ENCODE results near the gene GAS7. TPM values are rescaled to one million over a fixed set of nuclear protein-coding genes. Genes with fewer than 3 reads are reported as not detected.

GAS7 gene
- total and polyA plus RNA-seq, 10 of the 15 experiments (the other 5 are each of a cell fraction or from before 2014, with no cell fraction given) = 2.3 to 53.4 (median 24.0) TPM

DNA sequence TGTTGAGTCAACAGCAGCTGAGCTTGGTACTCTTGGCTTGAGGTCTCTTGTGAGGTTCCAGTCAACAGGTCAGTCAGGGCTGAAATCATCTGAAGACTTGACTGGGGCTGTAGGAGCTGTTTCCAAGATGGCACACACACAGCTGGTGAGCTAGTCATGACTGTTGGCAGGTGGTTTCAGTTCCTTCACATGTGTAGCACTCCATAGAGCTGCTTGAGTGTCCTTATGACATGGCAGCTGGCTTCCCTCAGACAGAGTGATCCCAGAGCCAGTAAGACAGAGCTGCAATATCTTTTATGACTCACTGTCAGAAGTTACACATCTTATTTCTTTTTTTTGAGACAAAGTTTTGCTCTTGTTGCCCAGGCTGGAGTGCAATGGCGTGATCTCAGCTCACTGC is 19.5 kb upstream of the GAS7 start (continued):
- TF ChIP-seq CUX1 (IDR thresholded peaks at IDR 0.05; ENCODE audit: insufficient replicate concordance, low read depth, low read length) = no peak
- TF ChIP-seq TCF12 (IDR thresholded peaks at IDR 0.05; ENCODE audit: low read depth, low read length) = peak; percentile 87
- no peak for TF ChIP-seq BHLHE40 (IDR thresholded peaks at IDR 0.05; ENCODE audit: borderline replicate concordance in 1 of 2, low read depth in 2 of 2, low read length in 1 of 2)
- no peak for TF ChIP-seq EP300 (IDR thresholded peaks at IDR 0.05; ENCODE audit: borderline replicate concordance in 1 of 2, control insufficient read depth in 1 of 2, low read depth in 2 of 2, low read length in 2 of 2)
- TF ChIP-seq IRF4 (IDR thresholded peaks at IDR 0.05; ENCODE audit: low read depth, low read length) = no peak
- no peak for TF ChIP-seq ZNF24 (IDR thresholded peaks at IDR 0.05)
- TF ChIP-seq, protein P1, sequence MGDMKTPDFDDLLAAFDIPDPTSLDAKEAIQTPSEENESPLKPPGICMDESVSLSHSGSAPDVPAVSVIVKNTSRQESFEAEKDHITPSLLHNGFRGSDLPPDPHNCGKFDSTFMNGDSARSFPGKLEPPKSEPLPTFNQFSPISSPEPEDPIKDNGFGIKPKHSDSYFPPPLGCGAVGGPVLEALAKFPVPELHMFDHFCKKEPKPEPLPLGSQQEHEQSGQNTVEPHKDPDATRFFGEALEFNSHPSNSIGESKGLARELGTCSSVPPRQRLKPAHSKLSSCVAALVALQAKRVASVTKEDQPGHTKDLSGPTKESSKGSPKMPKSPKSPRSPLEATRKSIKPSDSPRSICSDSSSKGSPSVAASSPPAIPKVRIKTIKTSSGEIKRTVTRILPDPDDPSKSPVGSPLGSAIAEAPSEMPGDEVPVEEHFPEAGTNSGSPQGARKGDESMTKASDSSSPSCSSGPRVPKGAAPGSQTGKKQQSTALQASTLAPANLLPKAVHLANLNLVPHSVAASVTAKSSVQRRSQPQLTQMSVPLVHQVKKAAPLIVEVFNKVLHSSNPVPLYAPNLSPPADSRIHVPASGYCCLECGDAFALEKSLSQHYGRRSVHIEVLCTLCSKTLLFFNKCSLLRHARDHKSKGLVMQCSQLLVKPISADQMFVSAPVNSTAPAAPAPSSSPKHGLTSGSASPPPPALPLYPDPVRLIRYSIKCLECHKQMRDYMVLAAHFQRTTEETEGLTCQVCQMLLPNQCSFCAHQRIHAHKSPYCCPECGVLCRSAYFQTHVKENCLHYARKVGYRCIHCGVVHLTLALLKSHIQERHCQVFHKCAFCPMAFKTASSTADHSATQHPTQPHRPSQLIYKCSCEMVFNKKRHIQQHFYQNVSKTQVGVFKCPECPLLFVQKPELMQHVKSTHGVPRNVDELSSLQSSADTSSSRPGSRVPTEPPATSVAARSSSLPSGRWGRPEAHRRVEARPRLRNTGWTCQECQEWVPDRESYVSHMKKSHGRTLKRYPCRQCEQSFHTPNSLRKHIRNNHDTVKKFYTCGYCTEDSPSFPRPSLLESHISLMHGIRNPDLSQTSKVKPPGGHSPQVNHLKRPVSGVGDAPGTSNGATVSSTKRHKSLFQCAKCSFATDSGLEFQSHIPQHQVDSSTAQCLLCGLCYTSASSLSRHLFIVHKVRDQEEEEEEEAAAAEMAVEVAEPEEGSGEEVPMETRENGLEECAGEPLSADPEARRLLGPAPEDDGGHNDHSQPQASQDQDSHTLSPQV (IDR thresholded peaks at IDR 0.05) = no peak
- TF ChIP-seq CBX3 (IDR thresholded peaks at IDR 0.05; ENCODE audit: borderline replicate concordance, low read depth) = no peak
- TF ChIP-seq USF2 (IDR thresholded peaks at IDR 0.05; ENCODE audit: borderline replicate concordance, low read depth, low read length) = no peak
- TF ChIP-seq NKRF (conservative IDR thresholded peaks at IDR 0.05) = no peak
- no peak for TF ChIP-seq BCLAF1 (IDR thresholded peaks at IDR 0.05)
- TF ChIP-seq CBX5 (IDR thresholded peaks at IDR 0.05; ENCODE audit: low read depth) = no peak
- no peak for TF ChIP-seq CHD2 (IDR thresholded peaks at IDR 0.05; ENCODE audit: borderline replicate concordance, low read depth, low read length)
